GM19023 (cell line): ENCODE measurements around the gene MMP27.

Experiments
- ATAC-seq: cut with Tn5 transposase; IDR thresholded peaks from one replicate; pipeline ENCODE4 v1.9.1; 2021; ENCODE audit warnings: mild to moderate bottlenecking, moderate library complexity; ENCODE audit not compliant: unreplicated experiment

MMP27 gene

DNA sequence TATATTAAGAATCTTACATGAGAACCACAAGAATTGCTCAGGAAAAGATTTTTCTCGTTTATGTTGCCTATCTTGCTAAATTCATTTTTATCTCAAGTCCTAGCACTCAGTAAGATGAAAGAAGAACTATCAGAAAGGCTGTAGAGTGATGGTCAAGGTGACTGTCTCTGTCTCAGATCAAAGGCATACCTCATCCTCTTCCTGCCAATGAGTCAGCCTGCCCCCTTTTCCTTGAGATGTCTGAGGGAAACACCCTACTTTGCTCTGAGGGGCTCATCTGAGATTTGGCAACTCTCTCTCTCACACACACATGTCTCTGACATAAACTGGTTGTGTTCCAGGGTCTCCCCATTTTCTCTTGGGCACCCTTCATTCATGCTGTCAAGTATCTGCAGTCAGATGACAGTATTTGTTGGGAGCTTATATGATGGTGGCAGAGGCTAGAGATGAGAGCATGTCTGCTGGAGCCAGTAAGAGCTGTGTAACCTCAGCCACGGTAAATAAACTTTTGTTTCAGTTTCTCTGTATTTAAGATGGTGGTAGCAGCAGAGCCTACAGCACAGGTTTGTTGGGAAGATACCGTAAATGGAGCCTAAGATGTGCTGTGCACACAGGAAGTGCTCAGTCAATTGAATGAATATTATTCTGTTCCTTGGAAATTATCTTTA, 1.6 kb downstream of the MMP27 start:
- ATAC-seq, result no peak

DNA sequence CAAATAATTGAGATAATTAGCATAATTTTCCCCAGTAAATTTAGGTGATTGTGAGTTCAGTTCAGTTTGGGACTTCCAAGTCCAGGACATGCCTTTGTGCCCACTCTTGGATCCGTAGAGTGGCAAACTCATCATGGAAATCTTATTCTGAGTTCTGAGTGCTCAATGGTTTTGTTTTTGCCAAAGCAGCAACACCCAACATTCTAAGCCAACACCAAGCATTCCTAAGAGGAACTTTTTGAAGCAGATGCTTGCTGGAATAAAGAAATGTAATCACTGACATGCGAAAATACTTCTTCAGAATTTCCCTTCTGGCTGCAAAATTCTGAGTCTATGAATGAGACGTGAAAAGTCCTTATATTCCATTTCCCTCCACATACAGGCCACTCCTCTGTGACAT, 10.4 kb downstream of the MMP27 start:
- no peak for ATAC-seq

DNA sequence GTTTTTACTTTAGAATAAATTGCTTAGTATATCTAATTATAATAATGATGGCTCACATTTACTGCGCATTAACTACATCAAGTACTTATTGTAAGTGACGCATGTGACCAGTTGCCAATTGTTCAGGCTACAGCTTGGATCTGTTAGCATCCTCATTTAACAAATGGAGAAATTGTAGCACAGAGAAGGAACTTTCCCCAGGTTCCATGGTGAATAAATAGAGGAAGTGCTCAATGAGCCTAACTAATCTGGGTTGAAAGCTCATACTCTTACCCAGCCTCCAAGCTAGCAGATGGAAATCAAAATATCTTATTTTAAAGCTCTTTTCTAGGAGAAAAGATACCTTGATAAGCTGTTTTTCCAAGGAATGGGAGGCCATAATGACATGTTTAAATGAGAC, 19.8 kb downstream of the MMP27 start:
- no peak for ATAC-seq

DNA sequence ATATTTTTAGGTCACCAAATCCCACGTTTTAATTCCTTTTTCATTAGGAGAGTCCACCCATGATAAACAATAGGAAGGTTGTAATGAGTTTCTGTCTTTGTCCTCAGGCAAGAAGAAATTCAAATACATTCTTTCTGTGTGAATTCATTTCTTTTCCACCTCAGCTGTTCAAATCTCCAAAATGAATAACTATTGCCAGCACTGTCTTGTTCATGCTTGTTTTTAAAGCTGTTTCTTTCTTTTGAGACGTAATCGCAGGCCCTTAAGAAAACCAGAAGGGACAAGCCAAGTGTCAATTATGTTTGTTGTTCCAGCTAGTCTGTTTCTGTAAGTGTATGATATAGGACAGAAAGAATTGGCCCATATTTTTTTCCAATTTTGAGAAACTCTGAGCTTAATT, 20.2 kb downstream of the MMP27 start:
- ATAC-seq, result no peak

DNA sequence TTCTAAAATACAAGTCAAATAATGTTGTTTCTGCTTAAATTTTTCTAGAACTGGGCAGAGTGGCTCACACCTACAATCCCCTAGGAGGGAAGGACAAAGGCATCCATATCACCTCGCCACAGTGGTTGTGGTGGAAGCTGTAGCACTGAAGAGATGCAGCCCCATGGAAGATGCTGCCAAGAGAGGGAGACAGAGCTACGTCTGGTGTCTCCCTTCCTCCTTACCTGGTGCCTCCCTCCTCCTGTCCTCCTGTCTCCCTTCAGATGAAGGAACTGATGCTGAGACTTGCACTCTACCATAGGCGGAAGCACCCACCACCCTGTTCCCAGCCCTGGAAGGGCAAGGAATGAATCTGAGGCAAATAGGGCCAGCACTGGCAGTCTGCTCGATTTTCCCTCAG, 22.3 kb downstream of the MMP27 start:
- ATAC-seq, result no peak

DNA sequence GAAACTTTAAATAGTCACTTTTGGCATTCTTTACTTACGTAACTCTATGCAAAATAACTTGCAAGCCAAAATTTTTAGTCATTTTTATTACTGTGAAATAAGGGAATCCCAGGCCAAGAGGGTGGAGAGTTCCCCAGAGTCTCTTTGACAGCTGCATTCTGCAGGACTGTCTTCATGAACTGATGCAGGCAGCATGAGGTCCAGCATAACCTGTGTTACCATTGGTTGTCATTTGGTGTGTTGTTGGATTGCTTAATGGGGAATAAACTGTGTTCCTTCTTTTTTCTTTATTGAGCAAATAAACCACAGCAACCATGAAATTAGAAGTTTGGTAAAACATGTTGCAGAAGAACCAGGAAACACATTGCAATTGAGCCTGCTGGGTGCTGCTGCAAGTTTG, 24.6 kb downstream of the MMP27 start:
- ATAC-seq, result no peak

DNA sequence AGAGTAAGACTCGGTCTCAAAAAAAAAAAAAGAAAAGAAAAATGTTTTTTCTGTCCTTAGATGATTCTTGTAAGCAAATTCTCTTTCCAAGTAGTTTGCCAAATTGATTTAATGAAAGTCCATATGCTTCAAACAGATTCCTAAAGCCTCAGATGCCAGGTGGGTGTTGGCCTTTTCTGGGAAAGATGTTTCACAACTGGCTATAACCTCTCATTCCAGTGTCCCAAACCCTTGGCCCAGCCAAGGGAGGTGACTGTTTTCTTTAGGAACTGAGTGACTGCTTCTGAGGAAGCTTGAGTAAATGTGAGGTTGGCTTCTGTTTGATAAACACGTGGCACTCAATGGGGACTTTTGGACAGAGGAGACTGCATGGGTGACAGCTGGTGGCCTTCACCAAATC, 27.5 kb downstream of the MMP27 start:
- ATAC-seq, result no peak

DNA sequence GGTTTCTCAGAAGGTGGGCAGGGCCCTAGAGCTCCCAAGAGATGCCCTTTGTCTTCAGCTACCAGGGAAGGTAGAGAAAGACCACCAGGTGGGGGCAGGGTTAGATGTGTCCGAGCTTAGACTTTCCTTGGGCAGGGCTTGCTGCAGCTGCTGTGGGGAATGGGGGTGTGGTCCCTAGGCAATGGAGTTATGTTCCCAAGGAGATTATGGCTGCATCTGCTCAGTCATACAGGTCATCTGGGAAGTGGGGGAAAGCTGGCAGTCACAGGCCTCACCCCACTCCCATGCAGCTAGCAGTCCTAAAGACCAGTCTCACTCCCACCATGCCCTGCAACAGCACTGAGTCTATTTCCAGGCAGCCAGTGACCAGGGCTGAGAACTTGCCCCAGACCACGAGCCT, 29.5 kb downstream of the MMP27 start:
- ATAC-seq, result no peak

GRCh38 chr11:102669664-102670063, 35.9 kb downstream of the MMP27 start:
- no peak for ATAC-seq

- ATAC-seq, result no peak
These were observed 39.1 kb downstream of the MMP27 start for GRCh38 chr11:102666331-102666957.

DNA sequence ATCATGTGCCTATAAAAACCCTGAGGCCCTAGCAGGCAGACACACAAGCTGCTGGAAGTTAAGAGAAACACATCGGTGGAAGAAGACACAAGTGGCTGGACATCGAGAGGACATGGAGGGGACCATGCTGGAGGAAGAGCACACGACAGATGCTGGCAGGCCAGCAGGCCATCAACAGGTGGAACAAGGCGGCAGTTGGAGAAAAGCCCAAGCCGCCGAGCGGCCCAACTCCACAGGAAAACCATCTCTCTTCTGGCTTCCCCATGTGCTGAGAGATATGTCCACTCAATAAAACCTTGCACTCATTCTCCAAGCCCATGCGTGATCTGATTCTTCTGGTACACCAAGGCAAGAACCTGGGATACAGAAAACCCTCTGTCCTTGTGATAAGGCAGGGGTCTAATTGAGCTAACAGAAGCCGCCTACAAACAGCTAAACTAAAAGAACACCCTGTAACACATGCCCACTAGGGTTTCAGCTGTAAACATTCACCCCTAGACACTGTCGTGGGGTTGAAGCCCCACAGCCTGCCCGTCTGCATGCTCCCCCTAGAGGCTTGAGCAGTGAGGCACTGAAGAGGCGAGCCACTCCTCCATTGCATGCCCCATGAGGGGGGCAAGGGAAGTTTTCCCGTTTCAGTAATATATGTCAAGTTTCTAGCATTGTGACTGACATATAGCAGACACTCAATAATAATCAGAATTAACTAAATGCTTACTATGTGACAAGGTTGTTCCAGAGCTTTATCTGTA, 41.4 kb downstream of the MMP27 start:
- ATAC-seq, result no peak

GRCh38 chr11:102662607-102663006, 43.0 kb downstream of the MMP27 start:
- ATAC-seq, result no peak

- ATAC-seq, result no peak
These were observed 44.5 kb downstream of the MMP27 start for GRCh38 chr11:102661040-102661439.

DNA sequence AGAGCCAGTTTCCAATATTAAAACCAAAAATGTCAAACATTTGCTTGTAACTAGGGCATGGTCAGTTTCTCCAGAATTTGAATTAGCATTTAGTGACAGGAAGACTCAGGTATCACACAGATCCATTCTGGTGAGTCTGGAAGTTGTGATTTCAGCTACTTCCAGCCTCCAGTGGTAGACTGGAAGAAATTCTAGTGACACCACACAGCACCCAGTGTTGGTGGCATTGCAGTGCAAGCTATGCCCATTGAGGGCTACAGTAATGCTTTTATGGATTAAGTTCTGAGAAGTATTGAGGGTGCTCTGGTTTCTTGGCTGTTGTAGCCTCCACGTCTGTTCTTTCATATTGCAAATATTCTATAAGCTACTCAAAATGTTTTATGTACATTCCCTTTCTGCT, 49.0 kb downstream of the MMP27 start:
- no peak for ATAC-seq

DNA sequence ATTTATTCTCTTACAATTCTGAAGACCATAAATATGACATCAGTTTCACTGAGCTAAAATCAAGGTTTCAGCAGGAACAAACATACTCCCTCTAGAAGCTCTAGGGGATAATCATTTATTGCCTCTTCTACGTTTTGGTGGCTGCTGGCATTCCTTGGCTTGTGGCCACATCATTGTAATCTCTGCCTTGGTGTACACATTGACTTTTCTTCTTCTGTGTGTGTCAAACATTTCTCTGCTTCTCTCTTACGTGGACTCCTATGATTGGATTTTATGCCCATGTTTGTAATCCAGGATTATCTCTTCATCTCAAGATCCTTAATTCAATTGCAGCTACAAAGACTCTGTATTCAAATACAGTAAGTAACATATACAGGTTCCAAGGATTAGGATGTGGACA, 50.0 kb downstream of the MMP27 start:
- ATAC-seq, result no peak

- no peak for ATAC-seq
These were observed 50.8 kb downstream of the MMP27 start for GRCh38 chr11:102654761-102655160.

DNA sequence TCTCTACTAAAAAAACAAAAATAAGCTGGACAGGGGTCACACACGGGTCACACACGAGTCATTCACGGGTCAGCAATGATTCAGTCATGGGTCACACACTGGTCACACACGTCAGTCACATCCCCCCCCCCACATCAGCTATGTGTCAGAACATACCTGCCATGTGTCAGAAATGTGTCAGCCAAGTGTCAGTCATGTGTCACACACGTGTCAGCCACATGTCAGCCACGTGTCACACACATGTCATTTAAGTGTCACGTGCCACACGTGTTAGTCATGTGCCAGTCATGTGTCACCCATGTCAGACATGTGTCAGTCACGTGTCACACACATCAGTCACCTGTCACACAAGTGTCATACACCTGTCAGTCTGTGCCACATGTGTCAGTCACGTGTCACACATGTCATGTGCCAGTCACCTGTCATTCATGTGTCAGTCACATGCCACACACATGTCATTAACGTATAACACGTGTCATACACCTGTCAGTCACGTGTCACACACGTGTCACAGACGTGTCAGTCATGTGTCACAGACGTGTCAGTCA, 51.8 kb downstream of the MMP27 start:
- no peak for ATAC-seq

DNA sequence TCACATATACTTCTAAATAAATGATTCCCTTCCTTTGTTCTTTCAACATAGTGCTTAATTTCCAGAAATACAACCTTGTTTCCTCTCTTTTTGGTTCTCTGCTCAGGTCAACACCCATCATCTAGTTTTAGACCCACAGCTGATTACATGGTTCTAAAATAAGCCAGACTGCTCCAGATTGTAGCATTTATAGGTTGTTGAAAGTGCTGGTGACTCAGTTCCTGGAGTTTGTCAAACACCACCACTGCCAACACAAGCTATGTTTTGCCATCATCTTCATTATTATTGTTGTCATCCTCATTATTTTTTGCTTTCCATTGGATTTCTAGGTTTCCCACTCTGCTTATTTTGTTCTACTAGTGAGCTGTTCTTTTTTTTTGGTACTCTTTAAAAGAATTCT, 58.1 kb downstream of the MMP27 start:
- ATAC-seq, result no peak

GRCh38 chr11:102643941-102644340, 61.6 kb downstream of the MMP27 start:
- ATAC-seq, result no peak
